Measurements from ENCODE around the gene KIF6.

Gene KIF6

GRCh38 chr6:39440039-39440426, 285.2 kb downstream of the KIF6 start:
- DNase-seq, result no peak

GRCh38 chr6:39439342-39440038, 285.7 kb downstream of the KIF6 start:
- no peak for DNase-seq

GRCh38 chr6:39433630-39434029, 291.6 kb downstream of the KIF6 start:
- DNase-seq, result no peak

- no peak for DNase-seq
These were observed 292.7 kb downstream of the KIF6 start for GRCh38 chr6:39432330-39433025.

GRCh38 chr6:39430871-39431523, 294.2 kb downstream of the KIF6 start:
- peak; percentile 66 for DNase-seq

GRCh38 chr6:39430446-39430845, 294.8 kb downstream of the KIF6 start:
- no peak for DNase-seq

GRCh38 chr6:39428816-39429215, 296.4 kb downstream of the KIF6 start:
- DNase-seq, result no peak

- no peak for DNase-seq
These were observed 297.1 kb downstream of the KIF6 start for GRCh38 chr6:39428152-39428551.

- no peak for DNase-seq
These were observed 299.1 kb downstream of the KIF6 start for GRCh38 chr6:39426073-39426456.

GRCh38 chr6:39425346-39426072, 299.7 kb downstream of the KIF6 start:
- no peak for DNase-seq

- DNase-seq, result no peak
These were observed 300.4 kb downstream of the KIF6 start for GRCh38 chr6:39424831-39425230.

GRCh38 chr6:39422238-39422637, 303.0 kb downstream of the KIF6 start:
- DNase-seq, result peak; percentile 69

GRCh38 chr6:39421383-39422225, 303.6 kb downstream of the KIF6 start:
- no peak for DNase-seq

- no peak for DNase-seq
These were observed 304.6 kb downstream of the KIF6 start for GRCh38 chr6:39420300-39421265.

GRCh38 chr6:39419607-39420006, 305.6 kb downstream of the KIF6 start:
- DNase-seq, result no peak

- no peak for DNase-seq
These were observed 307.8 kb downstream of the KIF6 start for GRCh38 chr6:39417440-39417839.

- no peak for DNase-seq
These were observed 308.5 kb downstream of the KIF6 start for GRCh38 chr6:39416728-39417127.

- DNase-seq, result no peak
These were observed 309.2 kb downstream of the KIF6 start for GRCh38 chr6:39416026-39416425.

- no peak for DNase-seq
These were observed 309.7 kb downstream of the KIF6 start for GRCh38 chr6:39415482-39415881.

GRCh38 chr6:39411465-39411864, 313.7 kb downstream of the KIF6 start:
- DNase-seq, result no peak

- DNase-seq, result no peak
These were observed 314.2 kb downstream of the KIF6 start for GRCh38 chr6:39411001-39411400.

Measured in right forelimb (tissue), 1 donor.